HUES6 (cell line): ENCODE data around the gene ABI1.
"Not testable (repeated sequence)": the region's sequence is repeated elsewhere in the genome, so short reads cannot be mapped to it uniquely, and the experiment has no call there.

Experiments
- H3K27ac ChIP-seq: 2 replicates; pipeline ENCODE4 v1.7.0; 2013; ENCODE audit warnings: low read depth, mild to moderate bottlenecking, low read length, inconsistent platforms
- H3K27me3 ChIP-seq: 2 replicates; pipeline ENCODE4 v1.6.1; 2013; ENCODE audit warnings: low read length; ENCODE audit not compliant: control insufficient read depth, insufficient read depth
- H3K36me3 ChIP-seq: 2 replicates; pipeline ENCODE4 v1.6.1; 2013; ENCODE audit warnings: low read length; ENCODE audit not compliant: control insufficient read depth, insufficient read depth
- H3K4me1 ChIP-seq: 2 replicates; pipeline ENCODE4 v1.6.1; 2013; ENCODE audit warnings: low read length; ENCODE audit not compliant: control insufficient read depth, insufficient read depth
- H3K4me3 ChIP-seq: 2 replicates; pipeline ENCODE4 v1.5.1; 2013; ENCODE audit warnings: low read depth, low read length
- H3K9ac ChIP-seq: one replicate; pipeline ENCODE4 v1.6.1; 2013; ENCODE audit warnings: mild to moderate bottlenecking, low read length
- H3K9me3 ChIP-seq: 2 replicates; pipeline ENCODE4 v1.6.1; 2013; ENCODE audit warnings: low read depth, low read length; ENCODE audit not compliant: control insufficient read depth, insufficient read depth

The ABI1 gene

GRCh38 chr10:26802527-26802926, 58.2 kb downstream of the ABI1 start:
- Histone ChIP-seq H3K9ac (no peak overlapping the region), H3K27ac (no peak overlapping the region), H3K36me3 (no peaks in the 10 kb centered on the region), H3K4me3 (no peak overlapping the region), H3K4me1 (peaks cover 32% of the 10 kb centered on the region), H3K9me3 (peaks cover 1% of the 10 kb centered on the region), H3K27me3 (no peaks in the 10 kb centered on the region)

DNA sequence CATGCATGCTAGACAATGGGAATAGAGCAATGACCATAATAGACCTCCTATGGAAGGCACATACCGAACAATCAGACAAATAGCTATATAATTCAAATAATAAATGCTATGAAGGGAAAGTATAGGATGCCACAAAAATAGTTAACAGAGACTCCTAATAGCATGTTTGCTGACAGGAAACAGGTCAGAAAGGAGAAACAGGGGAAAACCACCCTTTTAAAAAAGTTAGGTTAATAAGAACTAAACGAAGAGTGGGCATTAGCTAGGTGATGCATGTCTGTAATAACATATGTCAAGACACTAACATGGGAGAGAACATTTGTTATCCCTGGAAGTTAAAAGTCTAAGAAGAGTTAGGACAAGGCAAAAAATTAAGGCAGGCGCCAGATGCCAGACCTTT, 58.9 kb downstream of the ABI1 start:
- H3K4me3 ChIP-seq = no peak overlapping the region

DNA sequence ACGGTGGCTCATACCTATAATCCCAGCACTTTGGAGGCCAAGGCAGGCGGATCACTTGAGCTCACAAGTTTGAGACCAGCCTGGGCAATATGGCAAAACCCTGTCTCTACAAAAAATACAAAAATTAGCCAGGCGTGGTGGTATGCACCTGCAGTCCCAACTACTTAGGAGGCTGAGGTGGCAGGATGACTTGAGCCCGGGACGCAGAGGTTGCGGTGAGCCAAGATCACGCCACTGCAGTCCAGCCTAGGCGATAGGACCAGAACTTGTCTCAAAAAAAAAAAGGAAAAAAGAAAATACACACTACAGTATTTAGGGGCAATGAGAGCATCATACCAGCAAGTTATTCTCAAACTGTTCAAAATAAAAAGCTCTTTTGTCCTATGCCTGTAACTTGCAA, 59.5 kb downstream of the ABI1 start:
- H3K27ac ChIP-seq = no peak overlapping the region
- H3K4me3 ChIP-seq = no peak overlapping the region
- H3K9me3 ChIP-seq = peaks cover 14% of the 10 kb centered on the region
- peaks cover 7% of the 10 kb centered on the region; the same call in 1 of the 2 replicates for H3K36me3 ChIP-seq
- H3K9ac ChIP-seq = no peak overlapping the region
- peaks cover 31% of the 10 kb centered on the region for H3K4me1 ChIP-seq
- no peaks in the 10 kb centered on the region for H3K27me3 ChIP-seq

More for the DNA sequence above, 58.9 kb downstream of the ABI1 start:
- Histone ChIP-seq H3K9me3 (peaks cover 8% of the 10 kb centered on the region), H3K27ac (no peak overlapping the region), H3K27me3 (no peaks in the 10 kb centered on the region), H3K4me1 (peaks cover 32% of the 10 kb centered on the region), H3K9ac (no peak overlapping the region), H3K36me3 (0 out of 2 replicates have a peak, but pooled peaks cover under 1% of the 10 kb centered on the region)

GRCh38 chr10:26800468-26800867, 60.3 kb downstream of the ABI1 start:
- H3K27ac ChIP-seq = no peak overlapping the region
- peaks cover 7% of the 10 kb centered on the region; the same call in 1 of the 2 replicates for H3K36me3 ChIP-seq
- H3K9ac ChIP-seq = no peak overlapping the region
- no peaks in the 10 kb centered on the region for H3K27me3 ChIP-seq
- peaks cover 22% of the 10 kb centered on the region for H3K9me3 ChIP-seq
- H3K4me3 ChIP-seq = no peak overlapping the region
- peaks cover 23% of the 10 kb centered on the region for H3K4me1 ChIP-seq

GRCh38 chr10:26799342-26799741, 61.4 kb downstream of the ABI1 start:
- Histone ChIP-seq H3K9ac (no peak overlapping the region), H3K27ac (no peak overlapping the region), H3K4me1 (peaks cover 15% of the 10 kb centered on the region), H3K4me3 (no peak overlapping the region), H3K36me3 (peaks cover 7% of the 10 kb centered on the region; the same call in 1 of the 2 replicates), H3K27me3 (no peaks in the 10 kb centered on the region), H3K9me3 (peaks cover 22% of the 10 kb centered on the region)

GRCh38 chr10:26798298-26798697, 62.5 kb downstream of the ABI1 start:
- H3K4me3 ChIP-seq = no peak overlapping the region

DNA sequence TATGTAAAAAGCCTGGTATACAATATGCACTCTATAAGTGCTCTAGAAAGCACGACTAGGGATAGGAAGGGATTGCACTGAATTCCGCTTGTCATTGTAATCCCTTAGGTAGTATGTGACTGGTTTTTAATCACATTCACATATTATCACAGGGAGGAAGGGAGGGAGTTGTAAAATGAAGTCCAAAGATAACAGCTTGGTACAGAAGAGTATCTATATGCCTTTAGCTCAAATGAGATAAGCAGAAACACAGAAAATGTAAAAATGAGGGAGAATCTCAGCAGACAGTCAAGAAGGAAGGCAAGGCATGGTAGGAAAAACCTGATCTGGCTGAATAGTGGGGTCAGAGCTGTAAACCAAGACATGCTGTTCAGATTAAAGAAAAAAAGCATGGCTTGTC, 63.4 kb downstream of the ABI1 start:
- H3K9ac ChIP-seq = no peak overlapping the region
- peaks cover 22% of the 10 kb centered on the region for H3K9me3 ChIP-seq
- H3K27ac ChIP-seq = no peak overlapping the region
- peaks cover 1% of the 10 kb centered on the region for H3K4me1 ChIP-seq
- no peaks in the 10 kb centered on the region for H3K27me3 ChIP-seq
- H3K36me3 ChIP-seq = peaks cover 7% of the 10 kb centered on the region; the same call in 1 of the 2 replicates
- H3K4me3 ChIP-seq = no peak overlapping the region

More at GRCh38 chr10:26798298-26798697, 62.5 kb downstream of the ABI1 start:
- H3K27ac ChIP-seq = no peak overlapping the region
- H3K4me1 ChIP-seq = peaks cover 11% of the 10 kb centered on the region
- H3K27me3 ChIP-seq = no peaks in the 10 kb centered on the region
- no peak overlapping the region for H3K9ac ChIP-seq
- peaks cover 22% of the 10 kb centered on the region for H3K9me3 ChIP-seq
- peaks cover 7% of the 10 kb centered on the region; the same call in 1 of the 2 replicates for H3K36me3 ChIP-seq

- Histone ChIP-seq H3K4me1 (no peaks in the 10 kb centered on the region), H3K4me3 (no peak overlapping the region), H3K9ac (no peak overlapping the region), H3K27ac (no peak overlapping the region), H3K27me3 (no peaks in the 10 kb centered on the region), H3K9me3 (peaks cover 22% of the 10 kb centered on the region), H3K36me3 (peaks cover 7% of the 10 kb centered on the region; the same call in 1 of the 2 replicates)
Observed at GRCh38 chr10:26792758-26793495, 67.8 kb downstream of the ABI1 start.

DNA sequence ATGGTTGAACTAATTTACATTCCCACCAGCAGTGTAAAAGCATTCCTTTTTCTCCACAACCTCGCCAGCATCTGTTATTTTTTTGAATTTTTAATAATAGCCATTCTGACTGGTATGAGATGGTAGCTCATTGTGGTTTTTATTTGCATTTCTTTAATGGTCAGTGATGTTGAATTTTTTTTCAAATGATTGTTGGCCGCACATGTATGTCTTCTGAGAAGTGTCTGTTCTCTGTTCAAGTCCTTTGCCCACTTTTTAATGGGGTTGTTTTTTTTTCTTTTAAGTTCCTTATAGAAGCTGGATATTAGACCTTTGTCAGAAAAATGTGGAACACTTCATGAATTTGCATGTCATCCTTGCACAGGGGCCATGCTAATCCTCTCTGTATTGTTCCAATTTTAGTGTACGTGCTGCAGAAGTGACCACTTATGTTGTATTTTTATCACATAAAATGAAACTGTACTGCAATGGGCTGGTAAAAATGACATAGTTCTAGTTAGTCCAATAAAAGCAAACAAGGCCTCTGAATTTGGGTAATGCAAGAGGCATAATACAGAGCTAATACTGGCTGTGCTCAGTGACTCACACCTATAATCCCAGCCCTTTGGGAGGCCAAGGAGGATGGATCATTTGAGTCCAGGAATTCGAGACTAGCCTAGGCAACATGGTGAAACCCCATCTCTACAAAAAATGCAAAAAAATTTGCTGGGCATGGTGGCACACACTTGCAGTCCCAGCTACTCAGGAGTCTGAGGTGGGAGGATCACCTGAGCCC, 70.3 kb downstream of the ABI1 start:
- Histone ChIP-seq H3K27ac (no peak overlapping the region), H3K4me1 (no peaks in the 10 kb centered on the region), H3K4me3 (no peak overlapping the region), H3K9me3 (peaks cover under 1% of the 10 kb centered on the region; the same call in 1 of the 2 replicates), H3K27me3 (no peaks in the 10 kb centered on the region), H3K36me3 (no peaks in the 10 kb centered on the region), H3K9ac (no peak overlapping the region)

DNA sequence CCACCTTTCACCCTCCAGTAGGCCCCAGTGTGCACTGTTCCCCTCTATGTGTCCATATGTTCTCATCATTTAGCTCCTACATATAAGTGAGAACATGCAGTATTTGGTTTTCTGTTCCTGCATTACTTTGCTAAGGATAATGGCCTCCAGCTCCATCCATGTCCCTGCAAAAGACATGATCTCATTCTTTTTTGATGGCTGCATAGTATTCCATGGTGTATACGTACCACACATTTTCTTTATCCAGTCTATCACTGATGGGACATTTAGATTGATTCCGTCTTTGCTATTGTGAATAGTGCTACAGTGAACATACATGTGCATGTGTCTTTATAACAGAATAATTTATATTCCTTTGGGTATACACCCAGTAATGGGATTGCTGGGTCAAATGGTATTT, 71.0 kb downstream of the ABI1 start:
- not testable (repeated sequence) for H3K27ac ChIP-seq, H3K9me3 ChIP-seq, H3K27me3 ChIP-seq, H3K4me3 ChIP-seq, H3K9ac ChIP-seq, H3K4me1 ChIP-seq, H3K36me3 ChIP-seq

GRCh38 chr10:26787362-26787761, 73.4 kb downstream of the ABI1 start:
- H3K36me3 ChIP-seq = no peaks in the 10 kb centered on the region

More at GRCh38 chr10:26787362-26787761, 73.4 kb downstream of the ABI1 start:
- H3K27me3 ChIP-seq = no peaks in the 10 kb centered on the region
- H3K9ac ChIP-seq = no peak overlapping the region
- H3K4me1 ChIP-seq = no peaks in the 10 kb centered on the region
- H3K9me3 ChIP-seq = no peaks in the 10 kb centered on the region
- no peak overlapping the region for H3K27ac ChIP-seq
- H3K4me3 ChIP-seq = no peak overlapping the region
